Heart right ventricle (tissue), 16 donors: ENCODE measurements around the gene CRACR2B. TPM values are rescaled to one million over a fixed set of nuclear protein-coding genes. Genes with fewer than 3 reads are reported as not detected.

ENCODE experiments used
- ATAC-seq, 8 donors: fragments of 200-7000 bp; cut with Tn5 transposase; one replicate each; pipeline ENCODE4 v1.9.1; 2020; ENCODE audit warnings: mild to moderate bottlenecking in 8 of 8, moderate library complexity in 8 of 8, moderate number of reproducible peaks in 1 of 8
- DNase-seq, 2 donors: peaks; one replicate each; pipeline ENCODE4 v3.0.0-alpha.2; 2020
- H3K27ac ChIP-seq, 10 donors: fragments of 200-600 bp; sonication (generic) in 2 of 10; one replicate each; pipeline versions ENCODE4 v1.5.0 to v1.8.0; 2020 to 2022; ENCODE audit warnings: mild to moderate bottlenecking in 3 of 10
- H3K27me3 ChIP-seq, 7 donors: fragments of 200-600 bp; one replicate each; pipeline ENCODE4 v1.8.0; 2021 to 2022; ENCODE audit warnings: mild to moderate bottlenecking in 2 of 7
- H3K36me3 ChIP-seq, 9 donors: fragments of 200-600 bp; sonication (generic) in 1 of 9; one replicate each; pipeline versions ENCODE4 v1.5.0 to v1.8.0; 2020 to 2022; ENCODE audit warnings: mild to moderate bottlenecking in 2 of 9
- H3K4me1 ChIP-seq, 9 donors: fragments of 200-600 bp; sonication (generic) in 1 of 9; one replicate each; pipeline versions ENCODE4 v1.5.0 to v1.8.0; 2020 to 2022; ENCODE audit warnings: mild to moderate bottlenecking in 4 of 9
- H3K4me3 ChIP-seq, 10 donors: fragments of 200-600 bp; sonication (generic) in 2 of 10; one replicate each; pipeline versions ENCODE4 v1.5.0 to v1.8.0; 2020 to 2022; ENCODE audit warnings: mild to moderate bottlenecking in 7 of 10, moderate library complexity in 2 of 10
- H3K9me3 ChIP-seq, 11 donors: fragments of 200-600 bp in 10 of 11; sonication (generic) in 2 of 11; one replicate each; pipeline versions ENCODE4 v1.5.0 to v1.8.0; 2013 to 2022; ENCODE audit warnings: mild to moderate bottlenecking in 2 of 11, control low read depth in 1 of 11, moderate library complexity in 1 of 11
- WGBS, 2 donors: extraction: QIAGEN DNeasy Blood & Tissue Kit; methylation state at CpG; one replicate each; pipeline ENCODE4 v1.1.7; 2013; ENCODE audit warnings: inconsistent platforms in 1 of 2; 5-methylcytosine and 5-hydroxymethylcytosine counted together
- intact Hi-C, 10 donors: fragments of 100-400 bp; cut with DNase I; formaldehyde crosslinking; loops; one replicate each; pipeline versions ENCODE4 v1.11.1 to v1.14.2; 2022
- polyA plus RNA-seq, 2 donors: library from polyadenylated mRNA; stranded (reverse); fragments of 200-250 nt; gene quantifications; one replicate each; pipeline ENCODE4 v1.2.3, GENCODE V29; 2013
- total RNA-seq, 10 donors: library from RNA; stranded (reverse); fragmentation: NEBNext Ultra II Directional in 3 of 10; extraction: Animal tissue kit (Norgen Biotek cat#: 25700) in 3 of 10; gene quantifications; one replicate each; pipeline versions ENCODE4 v1.2.1 to v1.2.4, GENCODE V29; 2021 to 2023
- TF ChIP-seq, protein P1 (sequence below), 9 donors: fragments of 200-600 bp; sonication (generic) in 2 of 9; IDR thresholded peaks; one replicate each; pipeline versions ENCODE4 v1.5.0 to v1.8.0; 2021 to 2022; ENCODE audit warnings: antibody characterized with exemption in 9 of 9, mild to moderate bottlenecking in 5 of 9, moderate library complexity in 1 of 9
- donor health status: Arrhythmogenic right ventricular cardiomyopathy.
- donor health status: ischemic (EF 13 %, LVEDD 7.1; RV severe dilation, severe dysfunction).
- donor health status: healthy with polysubstance abuse.
- donor health status: DM: no; HTN: yes; CAD: no.
- donor health status: DM: no; HTN: no; CAD: no.
- donor health status: ischemic (EF 25% LVEDD 6.9; RV normal size, moderate dysfunction).
- donor health status: ischemic (EF 25% LVEDD 5.7; RV mildly dilated, moderate dysfunction).
- donor health status: healthy.
- donor health status: DM: yes; HTN: yes; CAD: no.
- donor health status: Ischemic cardiomyopathy.
- donor health status: ischemic (EF 35%, LVEDD 5.7; RV mildly dilated, moderate dysfunction).
- donor health status: nonischemic (EF 11% LVEDD 7.7; RV severe dilation, severe dysfunction).
- donor health status: DM: yes; HTN: yes; CAD: no.
- donor health status: PGD.
- donor health status: ischemic (EF 29% LVEDD 5.4; RV normal size, mild dysfunction).
- donor health status: nonischemic (EF 23%, LVEDD 6.1; RV moderate dilation, normal function).

The CRACR2B gene
- total and polyA plus RNA-seq, 12 donors: 11.4 to 72.3 (median 17.0) TPM

DNA sequence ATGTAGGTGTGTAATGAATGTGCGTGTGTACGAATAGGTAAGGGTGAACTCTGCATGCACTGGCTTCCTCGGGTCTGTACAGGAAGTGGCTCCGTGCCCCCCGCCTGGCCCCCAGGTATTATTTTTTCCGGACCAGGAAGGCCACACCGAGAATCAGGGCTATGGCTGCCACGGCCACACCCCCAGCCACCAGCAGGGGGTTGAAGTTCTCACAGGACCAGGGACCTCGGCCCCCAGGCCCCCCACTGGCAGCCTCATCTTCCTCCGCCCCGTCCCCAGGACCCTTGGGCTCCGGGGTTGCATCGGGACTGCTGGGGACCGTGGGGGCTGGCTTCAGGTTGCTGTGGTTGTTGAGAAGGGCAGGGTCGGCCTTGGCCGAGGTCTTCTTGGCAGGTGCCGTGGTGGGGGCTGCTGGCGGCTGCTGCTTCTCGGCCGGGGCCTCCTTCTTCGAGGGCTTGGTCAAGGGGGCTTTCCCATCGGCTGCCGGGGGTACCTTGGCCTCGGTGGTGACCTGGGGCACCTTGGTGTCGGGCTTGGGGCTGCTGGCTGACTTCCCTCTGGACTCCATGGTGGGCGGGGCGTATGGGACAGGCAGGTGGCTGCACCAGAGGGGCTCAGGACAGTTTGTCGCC lies 39.6 kb upstream of the CRACR2B start:
- H3K27me3 ChIP-seq: peaks cover 0 to 31% (median 25%) of the 10 kb centered on the region in 7 donors
- WGBS, 2 donors: 71 to 81% methylated on average over 28 of the region's 28 CpGs
- H3K4me3 ChIP-seq: no peak overlapping the region
- intact Hi-C loops: no loop called here
- peaks cover 0 to 14% (median 9%) of the 10 kb centered on the region in 9 donors for H3K4me1 ChIP-seq
- ATAC-seq: no peak
- no peak overlapping the region for H3K27ac ChIP-seq
- H3K36me3 ChIP-seq: peaks cover 0 to 16% (median 0%) of the 10 kb centered on the region in 9 donors
- DNase-seq: no peak
- H3K9me3 ChIP-seq: no peaks in the 10 kb centered on the region
- TF ChIP-seq, protein P1, sequence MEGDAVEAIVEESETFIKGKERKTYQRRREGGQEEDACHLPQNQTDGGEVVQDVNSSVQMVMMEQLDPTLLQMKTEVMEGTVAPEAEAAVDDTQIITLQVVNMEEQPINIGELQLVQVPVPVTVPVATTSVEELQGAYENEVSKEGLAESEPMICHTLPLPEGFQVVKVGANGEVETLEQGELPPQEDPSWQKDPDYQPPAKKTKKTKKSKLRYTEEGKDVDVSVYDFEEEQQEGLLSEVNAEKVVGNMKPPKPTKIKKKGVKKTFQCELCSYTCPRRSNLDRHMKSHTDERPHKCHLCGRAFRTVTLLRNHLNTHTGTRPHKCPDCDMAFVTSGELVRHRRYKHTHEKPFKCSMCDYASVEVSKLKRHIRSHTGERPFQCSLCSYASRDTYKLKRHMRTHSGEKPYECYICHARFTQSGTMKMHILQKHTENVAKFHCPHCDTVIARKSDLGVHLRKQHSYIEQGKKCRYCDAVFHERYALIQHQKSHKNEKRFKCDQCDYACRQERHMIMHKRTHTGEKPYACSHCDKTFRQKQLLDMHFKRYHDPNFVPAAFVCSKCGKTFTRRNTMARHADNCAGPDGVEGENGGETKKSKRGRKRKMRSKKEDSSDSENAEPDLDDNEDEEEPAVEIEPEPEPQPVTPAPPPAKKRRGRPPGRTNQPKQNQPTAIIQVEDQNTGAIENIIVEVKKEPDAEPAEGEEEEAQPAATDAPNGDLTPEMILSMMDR (IDR thresholded peaks at IDR 0.05): no peak

DNA sequence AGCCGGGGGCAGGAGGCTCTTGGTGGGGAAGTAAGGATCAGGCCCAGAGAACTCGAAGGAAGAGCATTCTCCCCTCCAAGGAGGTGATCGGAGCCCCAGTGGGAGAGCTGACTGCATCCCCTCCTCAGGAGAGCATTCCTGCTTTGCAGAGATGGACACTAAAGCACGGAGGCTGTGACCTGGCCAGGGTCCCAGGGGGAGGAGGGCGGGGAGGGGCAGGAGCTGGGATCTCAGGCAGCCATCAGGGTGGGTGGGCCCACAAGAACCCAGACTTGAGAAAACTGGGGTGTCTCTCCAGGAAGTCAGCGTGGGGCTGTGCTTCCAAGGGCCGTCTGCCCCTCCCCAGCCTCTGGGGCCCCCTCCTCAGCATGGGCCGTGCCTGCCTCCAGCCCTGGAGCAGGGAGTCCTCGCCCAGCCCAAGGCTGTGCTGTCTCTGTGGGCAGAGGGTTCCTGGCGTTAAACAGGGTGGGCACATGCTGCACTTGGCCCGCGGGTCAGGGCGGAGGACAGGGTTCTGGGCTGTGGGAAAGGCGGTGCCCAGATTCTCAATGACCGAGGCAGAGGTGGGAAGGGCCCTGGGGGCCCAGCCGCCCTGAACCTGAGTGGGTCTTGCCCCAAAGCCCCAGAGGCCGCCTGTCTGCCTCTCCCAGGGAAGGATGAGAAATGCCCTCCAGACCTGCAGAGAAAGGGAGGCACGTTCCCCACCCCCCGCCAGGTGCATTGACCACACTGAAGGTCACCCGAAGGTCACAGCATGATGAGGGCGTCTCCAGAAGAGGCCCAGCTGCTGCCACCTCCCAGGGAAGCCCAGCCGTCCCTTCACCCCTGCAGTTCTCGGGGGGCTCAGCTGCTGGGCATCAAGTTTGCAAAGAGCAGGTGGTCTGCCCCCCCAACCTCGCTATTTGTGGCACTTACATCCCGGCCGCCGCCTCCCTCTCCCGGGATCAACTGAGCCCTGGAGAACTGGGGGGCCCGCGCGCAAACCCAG lies 38.5 kb upstream of the CRACR2B start:
- no peak for ATAC-seq
- Histone ChIP-seq H3K4me1 (peaks cover 0 to 5% (median 0%) of the 10 kb centered on the region in 9 donors), H3K36me3 (peaks cover 0 to 24% (median 0%) of the 10 kb centered on the region in 9 donors), H3K27ac (no peak overlapping the region), H3K4me3 (peak overlapping the region in 3 of 10 donors; percentile 3 to 26 (median 5)), H3K27me3 (peaks cover 0 to 31% (median 25%) of the 10 kb centered on the region in 7 donors), H3K9me3 (no peaks in the 10 kb centered on the region)
- WGBS, 2 donors: 37 to 40% methylated on average over 27 to 31 of the region's 31 CpGs
- TF ChIP-seq, protein P1 (IDR thresholded peaks at IDR 0.05): no peak
- no peak for DNase-seq
- intact Hi-C loops: no loop called here

GRCh38 chr11:789943-790342 lies 37.8 kb upstream of the CRACR2B start, which contains the start of gene CEND1:
CEND1 (minus strand) TSS chr11:790090; CDS start chr11:788576, 1,514 bp downstream.
- peaks cover 0 to 10% (median under 1%) of the 10 kb centered on the region in 9 donors for H3K4me1 ChIP-seq
- DNase-seq (no peak), ATAC-seq (peak in 3 of 8 donors; percentile 7 to 21 (median 13))
- peaks cover 0 to 31% (median 25%) of the 10 kb centered on the region in 7 donors for H3K27me3 ChIP-seq
- H3K36me3 ChIP-seq: peaks cover 0 to 24% (median 0%) of the 10 kb centered on the region in 9 donors
- no peak within 1 kb of the TSS for H3K27ac ChIP-seq
- intact Hi-C loops: no loop called here
- no peaks in the 10 kb centered on the region for H3K9me3 ChIP-seq
- H3K4me3 ChIP-seq: peak within 1 kb of the TSS in 3 of 10 donors; percentile 3 to 26 (median 5)
- WGBS, 2 donors: 3 to 4% methylated on average over 33 to 44 of the region's 44 CpGs
- TF ChIP-seq, protein P1 (IDR thresholded peaks at IDR 0.05): no peak
